ENCODE results near the gene MRPS7.
"Not testable (repeated sequence)": the region's sequence is repeated elsewhere in the genome, so short reads cannot be mapped to it uniquely, and the experiment has no call there.

Gene MRPS7

GRCh38 chr17:75244133-75244866, 17.4 kb upstream of the MRPS7 start:
- DNase-seq: no peak

- DNase-seq: no peak
Observed at GRCh38 chr17:75245011-75245410, 16.7 kb upstream of the MRPS7 start.

GRCh38 chr17:75246404-75246803, 15.3 kb upstream of the MRPS7 start:
- DNase-seq: no peak

- no peak for DNase-seq
Observed at GRCh38 chr17:75249564-75249963, 12.1 kb upstream of the MRPS7 start.

- peak in 4 of 5 donors; percentile 31 to 71 (median 49) for DNase-seq
Observed at GRCh38 chr17:75250009-75250471, 11.6 kb upstream of the MRPS7 start.

GRCh38 chr17:75252039-75252816, 9.5 kb upstream of the MRPS7 start:
- DNase-seq: no peak

GRCh38 chr17:75255954-75256698, 5.6 kb upstream of the MRPS7 start:
- not testable (repeated sequence) for DNase-seq

- DNase-seq: not testable (repeated sequence)
Observed at GRCh38 chr17:75257228-75257627, 4.5 kb upstream of the MRPS7 start.

GRCh38 chr17:75260641-75261335, 891 bp upstream of the MRPS7 start:
- DNase-seq: peak in 1 of 5 donors; percentile 31

GRCh38 chr17:75262112-75262606, 480 bp downstream of the MRPS7 start:
- DNase-seq: no peak

GRCh38 chr17:75263055-75263454, 1.4 kb downstream of the MRPS7 start:
- DNase-seq: no peak

GRCh38 chr17:75265614-75266315, 4.1 kb downstream of the MRPS7 start:
- DNase-seq: no peak

- DNase-seq: no peak
Observed at GRCh38 chr17:75266316-75267152, 4.9 kb downstream of the MRPS7 start.

GRCh38 chr17:75267153-75267410, 5.4 kb downstream of the MRPS7 start:
- DNase-seq: no peak

- DNase-seq: no peak
Observed at GRCh38 chr17:75267411-75268232, 5.9 kb downstream of the MRPS7 start.

- no peak for DNase-seq
Observed at GRCh38 chr17:75269844-75270217, 8.2 kb downstream of the MRPS7 start.

GRCh38 chr17:75270218-75270965, 8.7 kb downstream of the MRPS7 start:
- DNase-seq: peak in 4 of 5 donors; percentile 25 to 70 (median 33)

- no peak for DNase-seq
Observed at GRCh38 chr17:75270966-75271232, 9.2 kb downstream of the MRPS7 start, which contains the start of gene MIF4GD. MIF4GD (minus strand) TSS chr17:75271231; CDS start chr17:75270195, 1,036 bp downstream.

- DNase-seq: peak; percentile 74 to 88 (median 81)
Observed at GRCh38 chr17:75271233-75271954, 9.7 kb downstream of the MRPS7 start.

Measured in T-helper 1 cell (primary cell).